Measurements from ENCODE around the gene UBE2U.

The UBE2U gene

GRCh38 chr1:64263856-64264255 lies 60.4 kb downstream of the UBE2U start:
- Histone ChIP-seq H3K27ac (no peak overlapping the region), H3K27me3 (peaks cover 15% of the 10 kb centered on the region), H3K36me3 (no peaks in the 10 kb centered on the region), H3K4me1 (ENCODE audit: control insufficient read depth in 1 of 2, insufficient read depth in 1 of 2, low read depth in 1 of 2, low read length in 1 of 2) (no peaks in the 10 kb centered on the region), H3K4me3 (ENCODE audit: low read depth in 1 of 2, low read length in 1 of 2) (no peak overlapping the region), H3K9me3 (no peaks in the 10 kb centered on the region)
- TF ChIP-seq, protein P1, sequence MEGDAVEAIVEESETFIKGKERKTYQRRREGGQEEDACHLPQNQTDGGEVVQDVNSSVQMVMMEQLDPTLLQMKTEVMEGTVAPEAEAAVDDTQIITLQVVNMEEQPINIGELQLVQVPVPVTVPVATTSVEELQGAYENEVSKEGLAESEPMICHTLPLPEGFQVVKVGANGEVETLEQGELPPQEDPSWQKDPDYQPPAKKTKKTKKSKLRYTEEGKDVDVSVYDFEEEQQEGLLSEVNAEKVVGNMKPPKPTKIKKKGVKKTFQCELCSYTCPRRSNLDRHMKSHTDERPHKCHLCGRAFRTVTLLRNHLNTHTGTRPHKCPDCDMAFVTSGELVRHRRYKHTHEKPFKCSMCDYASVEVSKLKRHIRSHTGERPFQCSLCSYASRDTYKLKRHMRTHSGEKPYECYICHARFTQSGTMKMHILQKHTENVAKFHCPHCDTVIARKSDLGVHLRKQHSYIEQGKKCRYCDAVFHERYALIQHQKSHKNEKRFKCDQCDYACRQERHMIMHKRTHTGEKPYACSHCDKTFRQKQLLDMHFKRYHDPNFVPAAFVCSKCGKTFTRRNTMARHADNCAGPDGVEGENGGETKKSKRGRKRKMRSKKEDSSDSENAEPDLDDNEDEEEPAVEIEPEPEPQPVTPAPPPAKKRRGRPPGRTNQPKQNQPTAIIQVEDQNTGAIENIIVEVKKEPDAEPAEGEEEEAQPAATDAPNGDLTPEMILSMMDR (IDR thresholded peaks at IDR 0.05) = no peak

GRCh38 chr1:64265141-64265540 lies 61.7 kb downstream of the UBE2U start:
- H3K9me3 ChIP-seq = no peaks in the 10 kb centered on the region
- no peaks in the 10 kb centered on the region for H3K36me3 ChIP-seq
- no peak overlapping the region for H3K4me3 ChIP-seq (ENCODE audit: low read depth in 1 of 2, low read length in 1 of 2)
- TF ChIP-seq, protein P1 (IDR thresholded peaks at IDR 0.05) = no peak
- H3K27ac ChIP-seq = no peak overlapping the region
- peaks cover 15% of the 10 kb centered on the region for H3K27me3 ChIP-seq
- no peaks in the 10 kb centered on the region for H3K4me1 ChIP-seq (ENCODE audit: control insufficient read depth in 1 of 2, insufficient read depth in 1 of 2, low read depth in 1 of 2, low read length in 1 of 2)

DNA sequence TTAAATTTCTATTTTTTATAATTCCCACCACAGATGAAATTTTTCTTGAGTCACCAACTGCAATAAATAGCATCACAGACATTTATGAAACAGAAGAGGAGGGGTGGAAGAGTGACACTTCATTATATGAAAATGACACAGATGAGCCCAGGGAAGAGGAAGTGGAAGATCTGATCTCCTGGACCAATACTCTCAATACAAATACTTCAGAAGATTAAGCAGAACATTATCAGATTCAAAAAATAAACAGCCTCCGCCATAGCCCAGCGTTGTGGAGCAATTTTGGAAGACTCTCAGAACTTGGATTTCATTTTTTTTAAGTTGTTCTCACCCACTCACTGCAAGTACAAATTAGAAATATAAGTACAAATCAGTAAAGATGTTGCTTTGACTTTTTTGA lies 63.6 kb downstream of the UBE2U start:
- TF ChIP-seq, protein P1 (IDR thresholded peaks at IDR 0.05) = no peak
- no peak overlapping the region for H3K4me3 ChIP-seq (ENCODE audit: low read depth in 1 of 2, low read length in 1 of 2)
- H3K9me3 ChIP-seq = no peaks in the 10 kb centered on the region
- no peaks in the 10 kb centered on the region for H3K36me3 ChIP-seq
- H3K4me1 ChIP-seq (ENCODE audit: control insufficient read depth in 1 of 2, insufficient read depth in 1 of 2, low read depth in 1 of 2, low read length in 1 of 2) = no peaks in the 10 kb centered on the region
- H3K27me3 ChIP-seq = peaks cover 11% of the 10 kb centered on the region
- H3K27ac ChIP-seq = no peak overlapping the region

DNA sequence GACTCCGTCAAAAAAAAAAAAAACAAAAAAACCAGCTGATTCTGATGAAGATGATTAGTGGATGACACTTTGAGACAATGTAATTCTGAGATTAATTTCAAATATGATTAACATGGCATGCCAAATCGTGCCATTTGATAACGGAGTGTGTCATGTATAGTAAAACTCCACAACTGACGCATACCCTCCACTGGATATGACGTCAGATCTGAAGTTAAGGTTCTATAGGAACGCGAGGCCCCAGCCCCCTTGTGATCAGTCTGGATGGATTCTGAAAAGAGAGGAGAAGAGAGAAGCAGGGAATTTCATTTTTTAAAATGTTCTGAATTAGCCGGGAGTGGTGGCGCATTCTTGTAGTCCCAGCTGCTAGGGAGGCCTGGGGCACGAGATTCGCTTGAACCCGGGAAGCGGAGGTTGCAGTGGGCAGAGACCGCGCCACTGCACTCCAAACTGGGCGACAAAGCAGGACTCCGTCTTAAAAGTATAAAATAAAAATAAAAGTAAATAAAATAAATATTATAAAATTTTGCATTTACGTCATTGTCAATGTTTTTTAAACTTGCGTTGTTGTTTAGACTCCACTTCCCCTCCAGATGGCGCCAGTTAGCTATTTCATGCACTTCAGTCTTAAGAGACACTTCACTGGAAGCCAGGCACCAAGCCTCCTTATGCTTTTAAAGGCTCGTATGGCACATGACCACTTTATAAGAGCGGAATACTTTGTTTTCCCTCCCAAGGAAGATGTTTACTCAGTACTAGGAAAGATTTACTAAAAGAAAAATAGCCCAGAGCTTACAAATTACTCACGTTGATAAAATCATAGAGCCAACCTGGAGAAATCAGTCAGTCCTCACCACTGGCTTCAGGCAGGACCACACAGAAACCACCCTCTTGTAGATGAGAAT lies 65.5 kb downstream of the UBE2U start:
- Histone ChIP-seq H3K27me3 (peaks cover 1% of the 10 kb centered on the region), H3K27ac (no peak overlapping the region), H3K4me3 (ENCODE audit: low read depth in 1 of 2, low read length in 1 of 2) (no peak overlapping the region), H3K4me1 (ENCODE audit: control insufficient read depth in 1 of 2, insufficient read depth in 1 of 2, low read depth in 1 of 2, low read length in 1 of 2) (no peaks in the 10 kb centered on the region), H3K9me3 (no peaks in the 10 kb centered on the region), H3K36me3 (no peaks in the 10 kb centered on the region)
- TF ChIP-seq, protein P1 (IDR thresholded peaks at IDR 0.05) = peak; percentile 63

- Histone ChIP-seq H3K36me3 (no peaks in the 10 kb centered on the region), H3K4me3 (ENCODE audit: low read depth in 1 of 2, low read length in 1 of 2) (no peak overlapping the region), H3K27me3 (no peaks in the 10 kb centered on the region), H3K9me3 (no peaks in the 10 kb centered on the region), H3K4me1 (ENCODE audit: control insufficient read depth in 1 of 2, insufficient read depth in 1 of 2, low read depth in 1 of 2, low read length in 1 of 2) (no peaks in the 10 kb centered on the region), H3K27ac (no peak overlapping the region)
- TF ChIP-seq, protein P1 (IDR thresholded peaks at IDR 0.05) = no peak
Observed at GRCh38 chr1:64269558-64269884, 66.1 kb downstream of the UBE2U start.

Data from neutrophil (primary cell).